SK-N-SH treated with all-trans-retinoic acid at 6 μM for 48 hours (cell line): ENCODE results near the gene SLC25A48.

ENCODE experiments used
- ATAC-seq: fragments of 200-7000 bp; cut with Tn5 transposase; 3 replicates; pipeline ENCODE4 v1.9.1; 2020; ENCODE audit warnings: mild to moderate bottlenecking, moderate library complexity
- ARNTL ChIP-seq: fragments of 450-650 bp; formaldehyde crosslinking; IDR thresholded peaks from 2 replicates; pipeline ENCODE4 v1.5.0; 2020; ENCODE audit warnings: low read depth, mild to moderate bottlenecking, moderate library complexity, borderline replicate concordance
- BACH2 ChIP-seq: fragments of 250-450 bp; sonication (Bioruptor Pico); IDR thresholded peaks from 2 replicates; pipeline ENCODE4 v1.9.0; 2021; ENCODE audit warnings: mild to moderate bottlenecking, borderline replicate concordance
- CSDC2 ChIP-seq: fragments of 250-450 bp; sonication (Bioruptor Pico); IDR thresholded peaks from 2 replicates; pipeline ENCODE4 v1.5.0; 2020; ENCODE audit warnings: mild to moderate bottlenecking, moderate library complexity
- ESRRG ChIP-seq: fragments of 250-450 bp; sonication (Bioruptor Pico); IDR thresholded peaks from 2 replicates; pipeline ENCODE4 v1.6.1; 2021; ENCODE audit warnings: mild to moderate bottlenecking
- GLIS3 ChIP-seq: fragments of 250-450 bp; sonication (Bioruptor Pico); IDR thresholded peaks from 2 replicates; pipeline ENCODE4 v1.5.0; 2020; ENCODE audit warnings: mild to moderate bottlenecking, moderate library complexity
- ISL1 ChIP-seq: fragments of 250-450 bp; sonication (Bioruptor Pico); IDR thresholded peaks from 2 replicates; pipeline ENCODE4 v2.1.2; 2022; ENCODE audit warnings: mild to moderate bottlenecking, moderate library complexity
- OSR1 ChIP-seq: fragments of 250-450 bp; sonication (Bioruptor Pico); IDR thresholded peaks from 2 replicates; pipeline ENCODE4 v1.8.0; 2022; ENCODE audit warnings: moderate library complexity, mild to moderate bottlenecking, inconsistent platforms
- RARB ChIP-seq: fragments of 250-450 bp; sonication (Bioruptor Pico); IDR thresholded peaks from 2 replicates; pipeline ENCODE4 v1.8.0; 2021; ENCODE audit warnings: mild to moderate bottlenecking, moderate library complexity
- SNAI2 ChIP-seq: fragments of 250-450 bp; sonication (Bioruptor Pico); IDR thresholded peaks from 2 replicates; pipeline ENCODE4 v1.5.0; 2020; ENCODE audit warnings: mild to moderate bottlenecking, moderate library complexity
- TCF4 ChIP-seq: fragments of 250-450 bp; sonication (Bioruptor Pico); IDR thresholded peaks from 2 replicates; pipeline ENCODE4 v1.8.0; 2021; ENCODE audit warnings: mild to moderate bottlenecking, moderate library complexity, borderline replicate concordance
- TOX ChIP-seq: fragments of 250-450 bp; sonication (Bioruptor Pico); IDR thresholded peaks from 2 replicates; pipeline ENCODE4 v1.8.0; 2021; ENCODE audit warnings: mild to moderate bottlenecking, moderate library complexity, borderline replicate concordance
- ZC3H10 ChIP-seq: fragments of 250-450 bp; sonication (Bioruptor Pico); IDR thresholded peaks from 2 replicates; pipeline ENCODE4 v1.5.1; 2021; ENCODE audit warnings: mild to moderate bottlenecking, moderate library complexity
- ZFP3 ChIP-seq: fragments of 250-450 bp; sonication (Bioruptor Pico); IDR thresholded peaks from 2 replicates; pipeline ENCODE4 v1.5.0; 2020; ENCODE audit warnings: mild to moderate bottlenecking, moderate library complexity
- ZFP30 ChIP-seq: fragments of 450-650 bp; formaldehyde crosslinking; IDR thresholded peaks from 2 replicates; pipeline ENCODE4 v1.5.0; 2022; ENCODE audit warnings: mild to moderate bottlenecking, moderate library complexity
- ZNF565 ChIP-seq: fragments of 450-650 bp; formaldehyde crosslinking; conservative IDR thresholded peaks from 2 replicates; pipeline ENCODE4 v1.5.0; 2020; ENCODE audit warnings: low read depth, mild to moderate bottlenecking, moderate library complexity
- ZNF70 ChIP-seq: fragments of 450-650 bp; formaldehyde crosslinking; IDR thresholded peaks from 2 replicates; pipeline ENCODE4 v1.5.0; 2020; ENCODE audit warnings: mild to moderate bottlenecking, moderate library complexity
- ZNF8 ChIP-seq: fragments of 450-650 bp; formaldehyde crosslinking; IDR thresholded peaks from 2 replicates; pipeline ENCODE4 v1.5.0; 2020; ENCODE audit warnings: mild to moderate bottlenecking, moderate library complexity
- TF ChIP-seq, protein P1 (sequence below): fragments of 250-450 bp; sonication (Bioruptor Pico); IDR thresholded peaks from 2 replicates; pipeline ENCODE4 v1.5.0; 2020; ENCODE audit warnings: mild to moderate bottlenecking, moderate library complexity
- TF ChIP-seq, protein P2 (sequence below): fragments of 250-450 bp; sonication (Bioruptor Pico); IDR thresholded peaks from 2 replicates; pipeline ENCODE4 v1.8.0; 2021; ENCODE audit warnings: low read depth, mild to moderate bottlenecking, moderate library complexity, borderline replicate concordance
- TF ChIP-seq, protein P3 (sequence below): fragments of 250-450 bp; sonication (Bioruptor Pico); IDR thresholded peaks from 2 replicates; pipeline ENCODE4 v1.5.1; 2020; ENCODE audit warnings: low read depth, mild to moderate bottlenecking, moderate library complexity
- TF ChIP-seq, protein P4 (sequence below): fragments of 250-450 bp; sonication (Bioruptor Pico); IDR thresholded peaks from 2 replicates; pipeline ENCODE4 v1.5.1; 2021; ENCODE audit warnings: mild to moderate bottlenecking, moderate library complexity
- TF ChIP-seq, protein P5 (sequence below): fragments of 250-450 bp; sonication (Bioruptor Pico); IDR thresholded peaks from 2 replicates; pipeline ENCODE4 v1.8.0; 2020; ENCODE audit warnings: mild to moderate bottlenecking, moderate library complexity, borderline replicate concordance

SLC25A48 gene

DNA sequence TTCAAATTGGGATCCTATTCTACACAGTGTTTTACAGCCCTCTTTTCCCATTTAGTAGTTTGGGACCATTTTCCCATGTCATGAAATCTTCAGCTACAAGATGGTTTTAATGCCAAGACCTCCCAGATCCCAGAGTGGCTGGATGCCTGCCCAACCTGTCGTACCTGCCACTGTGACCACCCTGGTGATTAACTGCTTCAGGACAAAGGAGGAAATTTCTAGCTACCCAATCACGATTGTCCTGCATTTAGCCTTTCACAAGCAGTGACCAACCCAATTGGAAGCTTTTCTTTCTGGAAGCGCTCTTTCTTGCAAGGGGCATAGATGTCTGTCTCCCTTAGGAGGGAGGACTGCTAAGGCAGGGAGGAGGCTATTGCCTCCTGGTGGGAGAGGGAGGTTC is 47.4 kb downstream of the SLC25A48 start:
- no peak for ATAC-seq

DNA sequence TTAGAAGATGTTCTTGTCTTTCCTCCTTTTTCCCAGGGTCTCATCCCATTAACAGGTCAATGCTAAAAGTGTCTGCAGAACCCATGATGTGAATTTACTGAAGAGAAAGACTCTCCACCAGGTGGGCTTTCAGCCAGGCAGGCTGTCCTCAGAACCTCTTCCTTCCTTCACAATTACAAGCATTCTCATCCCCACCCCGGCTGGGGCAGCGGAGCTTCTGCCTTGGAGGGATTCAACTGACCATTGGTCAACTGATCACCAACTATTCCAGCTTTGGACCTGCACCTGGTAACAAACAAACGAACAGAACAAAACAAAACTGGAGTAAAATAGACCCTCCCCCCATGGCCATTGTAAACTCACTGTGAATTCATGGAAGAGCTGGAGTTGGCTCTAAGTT is 48.6 kb downstream of the SLC25A48 start:
- no peak for ATAC-seq
- TF ChIP-seq, protein P1, sequence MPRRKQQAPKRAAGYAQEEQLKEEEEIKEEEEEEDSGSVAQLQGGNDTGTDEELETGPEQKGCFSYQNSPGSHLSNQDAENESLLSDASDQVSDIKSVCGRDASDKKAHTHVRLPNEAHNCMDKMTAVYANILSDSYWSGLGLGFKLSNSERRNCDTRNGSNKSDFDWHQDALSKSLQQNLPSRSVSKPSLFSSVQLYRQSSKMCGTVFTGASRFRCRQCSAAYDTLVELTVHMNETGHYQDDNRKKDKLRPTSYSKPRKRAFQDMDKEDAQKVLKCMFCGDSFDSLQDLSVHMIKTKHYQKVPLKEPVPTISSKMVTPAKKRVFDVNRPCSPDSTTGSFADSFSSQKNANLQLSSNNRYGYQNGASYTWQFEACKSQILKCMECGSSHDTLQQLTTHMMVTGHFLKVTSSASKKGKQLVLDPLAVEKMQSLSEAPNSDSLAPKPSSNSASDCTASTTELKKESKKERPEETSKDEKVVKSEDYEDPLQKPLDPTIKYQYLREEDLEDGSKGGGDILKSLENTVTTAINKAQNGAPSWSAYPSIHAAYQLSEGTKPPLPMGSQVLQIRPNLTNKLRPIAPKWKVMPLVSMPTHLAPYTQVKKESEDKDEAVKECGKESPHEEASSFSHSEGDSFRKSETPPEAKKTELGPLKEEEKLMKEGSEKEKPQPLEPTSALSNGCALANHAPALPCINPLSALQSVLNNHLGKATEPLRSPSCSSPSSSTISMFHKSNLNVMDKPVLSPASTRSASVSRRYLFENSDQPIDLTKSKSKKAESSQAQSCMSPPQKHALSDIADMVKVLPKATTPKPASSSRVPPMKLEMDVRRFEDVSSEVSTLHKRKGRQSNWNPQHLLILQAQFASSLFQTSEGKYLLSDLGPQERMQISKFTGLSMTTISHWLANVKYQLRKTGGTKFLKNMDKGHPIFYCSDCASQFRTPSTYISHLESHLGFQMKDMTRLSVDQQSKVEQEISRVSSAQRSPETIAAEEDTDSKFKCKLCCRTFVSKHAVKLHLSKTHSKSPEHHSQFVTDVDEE: no peak
- TF ChIP-seq ZFP30 (CRISPR knock-in tag) (no peak), ESRRG (CRISPR knock-in tag) (no peak), ARNTL (CRISPR knock-in tag) (no peak), SNAI2 (CRISPR knock-in tag) (no peak), ZFP3 (no peak), RARB (CRISPR knock-in tag) (no peak), ZNF70 (CRISPR knock-in tag) (no peak), OSR1 (CRISPR knock-in tag) (no peak), TOX (no peak), ZNF8 (CRISPR knock-in tag) (no peak)
- TF ChIP-seq, protein P2, sequence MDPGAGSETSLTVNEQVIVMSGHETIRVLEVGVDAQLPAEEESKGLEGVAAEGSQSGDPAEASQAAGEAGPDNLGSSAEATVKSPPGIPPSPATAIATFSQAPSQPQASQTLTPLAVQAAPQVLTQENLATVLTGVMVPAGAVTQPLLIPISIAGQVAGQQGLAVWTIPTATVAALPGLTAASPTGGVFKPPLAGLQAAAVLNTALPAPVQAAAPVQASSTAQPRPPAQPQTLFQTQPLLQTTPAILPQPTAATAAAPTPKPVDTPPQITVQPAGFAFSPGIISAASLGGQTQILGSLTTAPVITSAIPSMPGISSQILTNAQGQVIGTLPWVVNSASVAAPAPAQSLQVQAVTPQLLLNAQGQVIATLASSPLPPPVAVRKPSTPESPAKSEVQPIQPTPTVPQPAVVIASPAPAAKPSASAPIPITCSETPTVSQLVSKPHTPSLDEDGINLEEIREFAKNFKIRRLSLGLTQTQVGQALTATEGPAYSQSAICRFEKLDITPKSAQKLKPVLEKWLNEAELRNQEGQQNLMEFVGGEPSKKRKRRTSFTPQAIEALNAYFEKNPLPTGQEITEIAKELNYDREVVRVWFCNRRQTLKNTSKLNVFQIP: no peak
- TF ChIP-seq, protein P3, sequence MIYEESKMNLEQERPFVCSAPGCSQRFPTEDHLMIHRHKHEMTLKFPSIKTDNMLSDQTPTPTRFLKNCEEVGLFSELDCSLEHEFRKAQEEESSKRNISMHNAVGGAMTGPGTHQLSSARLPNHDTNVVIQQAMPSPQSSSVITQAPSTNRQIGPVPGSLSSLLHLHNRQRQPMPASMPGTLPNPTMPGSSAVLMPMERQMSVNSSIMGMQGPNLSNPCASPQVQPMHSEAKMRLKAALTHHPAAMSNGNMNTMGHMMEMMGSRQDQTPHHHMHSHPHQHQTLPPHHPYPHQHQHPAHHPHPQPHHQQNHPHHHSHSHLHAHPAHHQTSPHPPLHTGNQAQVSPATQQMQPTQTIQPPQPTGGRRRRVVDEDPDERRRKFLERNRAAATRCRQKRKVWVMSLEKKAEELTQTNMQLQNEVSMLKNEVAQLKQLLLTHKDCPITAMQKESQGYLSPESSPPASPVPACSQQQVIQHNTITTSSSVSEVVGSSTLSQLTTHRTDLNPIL (CRISPR knock-in tag): no peak
- TF ChIP-seq, protein P4, sequence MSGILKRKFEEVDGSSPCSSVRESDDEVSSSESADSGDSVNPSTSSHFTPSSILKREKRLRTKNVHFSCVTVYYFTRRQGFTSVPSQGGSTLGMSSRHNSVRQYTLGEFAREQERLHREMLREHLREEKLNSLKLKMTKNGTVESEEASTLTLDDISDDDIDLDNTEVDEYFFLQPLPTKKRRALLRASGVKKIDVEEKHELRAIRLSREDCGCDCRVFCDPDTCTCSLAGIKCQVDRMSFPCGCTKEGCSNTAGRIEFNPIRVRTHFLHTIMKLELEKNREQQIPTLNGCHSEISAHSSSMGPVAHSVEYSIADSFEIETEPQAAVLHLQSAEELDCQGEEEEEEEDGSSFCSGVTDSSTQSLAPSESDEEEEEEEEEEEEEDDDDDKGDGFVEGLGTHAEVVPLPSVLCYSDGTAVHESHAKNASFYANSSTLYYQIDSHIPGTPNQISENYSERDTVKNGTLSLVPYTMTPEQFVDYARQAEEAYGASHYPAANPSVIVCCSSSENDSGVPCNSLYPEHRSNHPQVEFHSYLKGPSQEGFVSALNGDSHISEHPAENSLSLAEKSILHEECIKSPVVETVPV: no peak
- TF ChIP-seq, protein P5, sequence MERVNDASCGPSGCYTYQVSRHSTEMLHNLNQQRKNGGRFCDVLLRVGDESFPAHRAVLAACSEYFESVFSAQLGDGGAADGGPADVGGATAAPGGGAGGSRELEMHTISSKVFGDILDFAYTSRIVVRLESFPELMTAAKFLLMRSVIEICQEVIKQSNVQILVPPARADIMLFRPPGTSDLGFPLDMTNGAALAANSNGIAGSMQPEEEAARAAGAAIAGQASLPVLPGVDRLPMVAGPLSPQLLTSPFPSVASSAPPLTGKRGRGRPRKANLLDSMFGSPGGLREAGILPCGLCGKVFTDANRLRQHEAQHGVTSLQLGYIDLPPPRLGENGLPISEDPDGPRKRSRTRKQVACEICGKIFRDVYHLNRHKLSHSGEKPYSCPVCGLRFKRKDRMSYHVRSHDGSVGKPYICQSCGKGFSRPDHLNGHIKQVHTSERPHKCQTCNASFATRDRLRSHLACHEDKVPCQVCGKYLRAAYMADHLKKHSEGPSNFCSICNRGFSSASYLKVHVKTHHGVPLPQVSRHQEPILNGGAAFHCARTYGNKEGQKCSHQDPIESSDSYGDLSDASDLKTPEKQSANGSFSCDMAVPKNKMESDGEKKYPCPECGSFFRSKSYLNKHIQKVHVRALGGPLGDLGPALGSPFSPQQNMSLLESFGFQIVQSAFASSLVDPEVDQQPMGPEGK: no peak

More for the DNA sequence above, 47.4 kb downstream of the SLC25A48 start:
- TF ChIP-seq ZFP30 (CRISPR knock-in tag) (no peak), GLIS3 (CRISPR knock-in tag) (no peak), ESRRG (CRISPR knock-in tag) (no peak), OSR1 (CRISPR knock-in tag) (no peak), SNAI2 (CRISPR knock-in tag) (no peak), ISL1 (no peak), ZC3H10 (no peak), ZFP3 (no peak), ZNF565 (no peak), BACH2 (CRISPR knock-in tag) (no peak), ARNTL (CRISPR knock-in tag) (no peak), RARB (CRISPR knock-in tag) (no peak), ZNF8 (CRISPR knock-in tag) (no peak), CSDC2 (CRISPR knock-in tag) (no peak), TCF4 (CRISPR knock-in tag) (no peak)
- TF ChIP-seq, protein P2: no peak
- TF ChIP-seq, protein P5: no peak
- TF ChIP-seq, protein P1: no peak
